ENCODE measurements around the gene LTA4H.

GRCh38 chr12:96000858-96001257, 34.5 kb downstream of the LTA4H start:
- no peak for TF ChIP-seq POLR2A (IDR thresholded peaks at IDR 0.05; ENCODE audit: low read depth, low read length)
- TF ChIP-seq CTCF (conservative IDR thresholded peaks at IDR 0.05; ENCODE audit: low read depth, low read length) = no peak
- no peak for TF ChIP-seq MXI1 (IDR thresholded peaks at IDR 0.05; ENCODE audit: borderline replicate concordance, low read depth, low read length)
- TF ChIP-seq RAD21 (IDR thresholded peaks at IDR 0.05; ENCODE audit: low read length) = no peak

Measured in IMR-90 (cell line).